DMS79 (cell line): Measurements from ENCODE around the gene GSE1.

ENCODE experiments used
- DNase-seq: peaks from one replicate; lab custom pipeline; 2025; lab: John Stamatoyannopoulos, UW

The GSE1 gene

GRCh38 chr16:85649411-85650134, 36.5 kb downstream of the GSE1 start:
- DNase-seq = peak; percentile 47

GRCh38 chr16:85650135-85650843, 37.2 kb downstream of the GSE1 start:
- no peak for DNase-seq

DNA sequence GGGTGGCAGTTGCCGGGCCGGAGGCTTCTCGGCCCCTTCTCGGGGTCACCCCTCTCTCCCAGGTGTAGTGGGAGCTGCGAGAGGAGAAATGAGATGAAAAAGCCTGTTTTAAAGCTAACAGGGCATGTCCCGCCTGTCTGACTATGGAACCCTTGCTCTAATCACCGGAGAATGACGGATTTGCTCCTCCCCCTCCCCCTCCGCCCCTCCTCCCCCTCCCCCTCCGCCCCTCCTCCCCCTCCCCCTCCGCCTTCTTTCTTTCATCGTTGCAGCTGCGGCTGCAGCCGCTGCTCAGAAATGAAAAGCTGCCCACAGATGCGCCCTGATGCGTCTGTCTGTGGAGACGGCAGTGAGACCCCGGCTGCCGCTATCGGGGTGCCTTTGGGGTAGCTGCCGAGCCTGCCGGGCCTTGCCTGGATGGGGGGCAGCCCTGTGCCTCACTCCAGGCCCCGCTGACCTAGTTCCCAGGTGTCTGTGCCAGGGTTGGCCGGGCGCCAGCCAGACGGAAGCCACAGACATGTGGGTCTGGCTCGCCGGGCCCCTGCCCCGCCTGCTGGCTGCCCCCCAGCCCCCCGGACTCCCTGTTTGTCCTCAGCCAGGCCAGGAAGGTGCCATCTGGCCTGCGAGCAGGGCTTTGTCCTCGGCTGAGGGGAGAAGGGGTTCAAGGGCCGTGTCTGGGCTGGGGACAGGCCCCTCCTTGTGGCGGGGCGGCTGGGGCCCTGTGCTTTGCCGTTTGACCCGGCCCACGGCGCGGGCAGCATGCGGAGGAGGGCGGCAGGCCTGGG, 37.9 kb downstream of the GSE1 start:
- no peak for DNase-seq

DNA sequence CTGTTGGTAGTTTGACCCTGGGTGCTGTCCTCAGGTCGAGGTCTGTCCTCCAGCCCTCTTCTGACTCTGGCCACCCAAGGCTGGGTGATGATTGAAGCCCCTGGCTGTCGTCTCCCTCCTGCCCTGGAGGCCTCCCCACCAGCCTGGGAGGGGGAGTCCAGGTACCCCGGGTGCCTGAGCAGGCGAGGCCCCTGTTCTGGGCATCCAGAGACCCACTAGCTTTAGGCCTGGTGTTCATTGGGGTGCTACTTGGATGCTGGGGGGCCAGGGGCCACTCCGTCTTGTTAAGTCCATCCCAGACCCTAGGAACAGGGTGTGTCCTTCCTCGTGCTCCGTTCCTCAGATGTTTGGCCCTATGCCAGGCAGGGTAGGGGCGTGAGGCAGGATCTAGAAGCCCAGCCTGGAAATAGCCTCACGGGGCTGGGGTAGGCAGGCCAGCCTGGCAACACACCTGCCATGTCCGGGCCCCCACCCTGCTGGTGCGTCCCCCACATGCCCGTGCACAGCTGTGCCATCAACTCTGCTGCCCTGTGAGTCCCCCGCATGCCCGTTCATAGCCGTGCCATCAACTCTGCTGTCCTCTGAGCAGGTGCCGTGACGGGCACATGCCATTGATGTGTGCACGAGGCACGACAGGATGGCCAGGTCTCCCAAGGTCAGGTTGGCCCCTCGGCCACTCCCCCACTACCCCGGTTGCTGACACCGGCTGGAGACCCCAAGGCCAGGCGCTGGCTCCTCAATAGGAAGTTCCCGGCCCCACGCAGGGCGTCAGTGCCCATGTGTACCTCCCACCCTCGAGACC, 38.7 kb downstream of the GSE1 start:
- no peak for DNase-seq

- DNase-seq = no peak
Observed at GRCh38 chr16:85652431-85653221, 39.5 kb downstream of the GSE1 start.

- no peak for DNase-seq
Observed at GRCh38 chr16:85653290-85653891, 40.3 kb downstream of the GSE1 start.

- no peak for DNase-seq
Observed at GRCh38 chr16:85654251-85655095, 41.4 kb downstream of the GSE1 start.

DNA sequence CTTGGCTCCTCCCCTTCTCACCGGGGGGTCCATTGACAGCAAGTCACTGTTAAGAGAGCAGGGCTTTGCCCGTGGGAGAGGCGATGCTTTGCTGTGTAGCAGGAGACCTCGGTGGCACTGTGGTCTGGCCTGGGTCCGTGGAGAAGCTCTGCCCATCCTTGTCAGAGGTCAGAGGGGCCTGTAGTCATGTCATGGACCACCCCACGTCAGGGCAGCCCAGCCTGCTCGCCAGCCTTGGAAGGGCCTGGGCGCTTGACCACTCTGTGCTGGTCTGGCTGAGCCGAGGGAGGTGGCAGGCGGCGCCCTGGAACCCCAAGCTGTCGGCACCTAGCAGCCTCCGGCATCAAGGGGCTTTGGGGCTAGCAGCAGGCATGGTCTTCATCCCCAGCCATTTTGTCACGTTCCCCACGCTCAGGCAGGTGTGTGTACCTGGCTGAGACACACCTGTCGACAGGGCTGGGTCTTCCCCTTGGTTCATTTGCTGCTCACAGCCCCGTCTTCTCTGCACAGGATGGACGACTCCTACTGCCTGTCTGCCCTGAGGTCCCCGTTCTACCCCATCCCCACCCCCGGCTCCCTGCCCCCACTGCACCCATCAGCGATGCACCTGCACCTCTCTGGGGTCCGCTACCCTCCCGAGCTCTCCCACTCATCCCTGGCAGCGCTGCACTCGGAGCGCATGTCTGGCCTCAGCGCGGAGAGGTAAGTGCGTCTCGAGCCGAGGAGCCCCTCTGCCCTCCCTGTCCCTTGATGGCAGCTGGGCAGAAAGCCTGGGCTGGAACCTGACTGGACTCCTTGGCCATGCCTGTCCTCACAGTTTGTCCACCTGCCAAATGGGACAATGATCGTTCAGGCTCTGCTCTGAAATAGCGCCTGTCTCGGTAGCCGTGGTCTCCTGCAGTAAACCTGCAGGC, 42.4 kb downstream of the GSE1 start:
- no peak for DNase-seq

GRCh38 chr16:85656351-85657266, 43.5 kb downstream of the GSE1 start:
- DNase-seq = no peak

GRCh38 chr16:85657267-85657650, 44.1 kb downstream of the GSE1 start:
- no peak for DNase-seq

DNA sequence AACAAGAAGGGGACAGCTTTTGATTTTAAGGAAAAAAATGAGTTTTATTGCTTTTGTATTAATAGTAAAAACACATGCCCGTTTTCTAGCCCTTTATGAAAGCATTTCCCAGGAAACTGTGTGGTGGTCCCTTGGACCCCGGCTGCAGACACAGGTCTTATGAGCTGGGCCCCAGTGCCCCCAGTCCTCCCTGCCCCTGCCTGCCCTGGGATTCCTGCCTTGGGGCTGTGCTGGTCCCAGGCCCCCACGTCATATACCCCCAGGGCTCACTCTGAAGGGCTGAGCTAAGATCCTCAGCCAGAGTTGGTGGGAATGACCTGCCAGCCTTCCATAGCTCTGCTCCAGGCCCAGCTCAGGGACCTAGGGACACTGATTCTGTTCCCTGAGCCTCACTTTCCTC, 44.9 kb downstream of the GSE1 start:
- no peak for DNase-seq

DNA sequence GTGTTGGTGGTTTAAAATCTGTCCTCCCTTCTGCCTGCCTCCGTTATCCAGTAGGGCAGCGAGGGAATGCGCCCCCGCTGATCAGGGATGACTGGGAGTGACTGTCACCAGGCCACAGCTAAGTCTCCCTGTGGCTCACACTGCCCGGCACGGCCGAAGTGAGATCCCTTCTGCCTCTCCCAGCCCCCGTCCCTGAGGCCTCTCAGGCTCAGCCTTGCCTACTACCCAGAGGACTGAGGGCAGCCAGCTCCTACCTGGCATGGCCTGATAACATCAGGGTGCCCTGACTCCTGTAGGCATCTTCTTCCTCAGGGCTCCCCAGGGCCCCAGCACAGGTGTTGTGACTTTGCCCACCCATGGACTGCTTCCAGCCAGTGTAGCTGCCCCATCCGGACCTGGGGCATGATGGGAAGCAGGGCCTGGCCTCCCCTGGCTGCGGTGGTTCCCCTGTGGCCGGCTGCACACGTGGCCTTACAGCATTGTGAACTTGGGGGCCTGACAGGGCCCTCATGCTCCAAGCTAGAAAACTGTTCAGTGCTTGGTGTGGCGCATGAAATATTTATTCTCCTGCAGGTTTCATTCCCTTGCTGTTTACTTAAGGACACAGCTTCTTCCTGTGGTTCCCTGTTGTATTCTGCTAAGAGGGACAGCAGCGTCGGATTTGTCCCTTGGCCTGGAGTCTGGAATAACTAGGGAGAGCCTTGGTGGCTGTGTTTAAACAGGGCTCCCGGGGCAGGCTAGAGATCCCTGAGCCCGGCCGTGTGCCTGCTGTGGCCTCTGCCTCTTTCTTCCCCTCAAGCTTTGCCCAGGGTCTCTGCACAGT, 45.6 kb downstream of the GSE1 start:
- no peak for DNase-seq

GRCh38 chr16:85659336-85659735, 46.2 kb downstream of the GSE1 start:
- no peak for DNase-seq

- DNase-seq = peak; percentile 19
Observed at GRCh38 chr16:85659805-85660511, 46.8 kb downstream of the GSE1 start.

- DNase-seq = no peak
Observed at GRCh38 chr16:85660843-85661739, 48.0 kb downstream of the GSE1 start.
